ENCODE data around the gene SNX10. TPM values are rescaled to one million over a fixed set of nuclear protein-coding genes. Genes with fewer than 3 reads are reported as not detected.

The SNX10 gene
- total and polyA plus RNA-seq, 2 of the 4 experiments (the other 2 are of a cell fraction) = not detected

GRCh38 chr7:26311798-26312197 lies 20.1 kb downstream of the SNX10 start:
- no CpG with 5 or more reads among the region's 4 CpGs for WGBS, 2 experiments (ENCODE audit: extremely low coverage in 2 of 2, insufficient read length in 1 of 2)
- no peak overlapping the region for H4K5ac ChIP-seq (ENCODE audit: low read depth, low read length)
- H2BK20ac ChIP-seq (ENCODE audit: low read depth, low read length) = no peak overlapping the region
- no peak overlapping the region for H3K23ac ChIP-seq (ENCODE audit: low read depth, low read length)
- H3K14ac ChIP-seq (replicated peaks; ENCODE audit: low read depth, low read length) = no peak overlapping the region
- ChIA-PET POLR2A (ENCODE audit: unreplicated experiment) (no interaction called here), CTCF (no interaction called here)
- H2AK5ac ChIP-seq (ENCODE audit: low read depth, low read length) = no peak overlapping the region
- no peak overlapping the region for H3K18ac ChIP-seq (ENCODE audit: low read depth, low read length)
- no peaks in the 10 kb centered on the region for H3K27me3 ChIP-seq (ENCODE audit: control insufficient read depth, insufficient read depth, low read length)
- TF ChIP-seq ELK1 (IDR thresholded peaks at IDR 0.05; ENCODE audit: borderline replicate concordance, low read depth, low read length) (no peak), FOS (IDR thresholded peaks at IDR 0.05; ENCODE audit: low read depth, low read length) (no peak), NFE2L2 (IDR thresholded peaks at IDR 0.05; ENCODE audit: low read depth, low read length) (no peak), CHD1 (IDR thresholded peaks at IDR 0.05; ENCODE audit: low read depth, low read length) (no peak), MAZ (IDR thresholded peaks at IDR 0.05; ENCODE audit: borderline replicate concordance, low read depth, low read length) (no peak), BHLHE40 (IDR thresholded peaks at IDR 0.05; ENCODE audit: low read depth, low read length) (no peak), SMC3 (IDR thresholded peaks at IDR 0.05; ENCODE audit: low read depth, low read length) (no peak), RAD21 (IDR thresholded peaks at IDR 0.05; ENCODE audit: low read length) (no peak), RFX5 (IDR thresholded peaks at IDR 0.05; ENCODE audit: low read depth, low read length) (no peak), CTCF (conservative IDR thresholded peaks at IDR 0.05; ENCODE audit: low read depth, low read length) (no peak)
- no peaks in the 10 kb centered on the region for H3K9me3 ChIP-seq (ENCODE audit: control insufficient read depth, insufficient read depth, low read length)
- H2BK5ac ChIP-seq (ENCODE audit: low read depth, low read length, poor library complexity, severe bottlenecking) = no peak overlapping the region
- dilution Hi-C loops (cut with HindIII; ENCODE audit: low sequenced_read_pairs, unreplicated experiment) (no loop called here), in situ Hi-C loops (cut with MboI; ENCODE audit: low sequenced_read_pairs) (no loop called here), intact Hi-C loops (cut with micrococcal nuclease) (loop anchor here (2.0 kb wide), 1 partner anchor 77 kb away; no protein-coding TSS in a partner anchor)
- no peak overlapping the region for H3K4ac ChIP-seq (ENCODE audit: low read depth, low read length)
- H3K4me2 ChIP-seq (ENCODE audit: low read depth, low read length) = no peak overlapping the region
- no peak overlapping the region for H3K27ac ChIP-seq (ENCODE audit: insufficient read depth, low read length)
- no peaks in the 10 kb centered on the region for H3K36me3 ChIP-seq (ENCODE audit: control insufficient read depth, insufficient read depth, low read length)
- H3K4me3 ChIP-seq (ENCODE audit: insufficient read depth, low read depth, low read length) = no peak overlapping the region
- no peak overlapping the region for H2BK120ac ChIP-seq (ENCODE audit: low read depth, low read length)
- no peak for ATAC-seq (ENCODE audit: low read depth)
- BruUV-seq (replicated peaks) = no TSS peak
- H3K9me1 ChIP-seq (ENCODE audit: insufficient read depth, low read length) = no peaks in the 10 kb centered on the region
- H3K56ac ChIP-seq (ENCODE audit: extremely low read depth, insufficient read depth, low read length) = no peak overlapping the region
- no peak for DNase-seq
- H3K9ac ChIP-seq (ENCODE audit: low read depth, low read length) = no peak overlapping the region
- no peak overlapping the region for H2BK15ac ChIP-seq (ENCODE audit: low read depth, low read length)
- no peak overlapping the region for H2AFZ ChIP-seq (replicated peaks; ENCODE audit: low read length, poor library complexity)
- H4K8ac ChIP-seq (ENCODE audit: low read depth in 2 of 2, low read length in 2 of 2) = no peak overlapping the region
- H3K4me1 ChIP-seq (ENCODE audit: control insufficient read depth, insufficient read depth, low read length) = no peaks in the 10 kb centered on the region
- H4K20me1 ChIP-seq (ENCODE audit: insufficient read depth, low read length) = no peaks in the 10 kb centered on the region
- no peak overlapping the region for H2AK9ac ChIP-seq (replicated peaks; ENCODE audit: low read depth, low read length, poor library complexity)
- H4K91ac ChIP-seq (ENCODE audit: insufficient read depth, low read depth, low read length) = no peak overlapping the region
- no peaks in the 10 kb centered on the region for H3K79me1 ChIP-seq (ENCODE audit: low read depth in 1 of 2, low read length in 2 of 2)

Data from IMR-90 (cell line).